ENCODE measurements around the gene ZFYVE9.

DNA sequence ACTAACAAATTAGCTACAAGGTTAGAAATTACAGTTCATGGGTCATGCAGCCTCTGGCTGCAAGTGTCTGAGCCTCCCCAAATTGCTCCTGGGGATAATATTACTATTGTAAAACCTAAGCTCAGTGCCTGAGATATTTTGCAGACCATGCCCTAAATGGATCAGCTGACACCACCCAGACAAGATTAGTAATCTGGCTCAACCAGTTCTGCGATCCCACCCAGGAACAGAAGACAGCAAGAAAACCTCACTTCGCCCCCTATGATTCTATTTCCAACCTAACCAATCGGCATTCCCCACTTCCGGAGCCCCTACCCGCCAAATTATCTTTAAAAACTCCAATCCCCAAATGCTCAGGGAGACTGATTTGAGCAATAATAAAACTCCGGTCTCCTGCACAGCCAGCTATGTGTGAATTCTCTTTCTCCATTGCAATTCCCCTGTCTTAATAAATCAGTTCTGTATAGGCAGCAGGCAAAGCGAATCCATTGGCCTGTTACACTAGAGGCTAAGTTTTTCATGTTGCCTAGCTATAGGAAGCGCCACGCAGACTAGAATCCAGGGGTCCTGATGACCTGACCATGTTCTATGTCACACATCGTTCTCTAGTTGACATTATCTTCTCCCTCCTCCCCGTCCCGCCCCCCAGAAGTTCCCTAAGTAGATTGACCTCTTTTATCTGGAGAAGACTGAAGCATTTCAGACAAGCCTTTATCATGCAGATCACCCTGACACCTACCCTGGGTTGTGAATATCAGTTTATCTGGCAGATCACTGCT lies 22.4 kb upstream of the ZFYVE9 start:
- no peak for TF ChIP-seq POLR2A (IDR thresholded peaks at IDR 0.05)
- TF ChIP-seq, protein P1, sequence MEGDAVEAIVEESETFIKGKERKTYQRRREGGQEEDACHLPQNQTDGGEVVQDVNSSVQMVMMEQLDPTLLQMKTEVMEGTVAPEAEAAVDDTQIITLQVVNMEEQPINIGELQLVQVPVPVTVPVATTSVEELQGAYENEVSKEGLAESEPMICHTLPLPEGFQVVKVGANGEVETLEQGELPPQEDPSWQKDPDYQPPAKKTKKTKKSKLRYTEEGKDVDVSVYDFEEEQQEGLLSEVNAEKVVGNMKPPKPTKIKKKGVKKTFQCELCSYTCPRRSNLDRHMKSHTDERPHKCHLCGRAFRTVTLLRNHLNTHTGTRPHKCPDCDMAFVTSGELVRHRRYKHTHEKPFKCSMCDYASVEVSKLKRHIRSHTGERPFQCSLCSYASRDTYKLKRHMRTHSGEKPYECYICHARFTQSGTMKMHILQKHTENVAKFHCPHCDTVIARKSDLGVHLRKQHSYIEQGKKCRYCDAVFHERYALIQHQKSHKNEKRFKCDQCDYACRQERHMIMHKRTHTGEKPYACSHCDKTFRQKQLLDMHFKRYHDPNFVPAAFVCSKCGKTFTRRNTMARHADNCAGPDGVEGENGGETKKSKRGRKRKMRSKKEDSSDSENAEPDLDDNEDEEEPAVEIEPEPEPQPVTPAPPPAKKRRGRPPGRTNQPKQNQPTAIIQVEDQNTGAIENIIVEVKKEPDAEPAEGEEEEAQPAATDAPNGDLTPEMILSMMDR (IDR thresholded peaks at IDR 0.05 in 8 of 11, conservative IDR thresholded peaks at IDR 0.05 in 3 of 11) = no peak
- no peak for TF ChIP-seq POLR2AphosphoS5 (IDR thresholded peaks at IDR 0.05)

Data from spleen (tissue), 7 donors.